GM10266 (cell line): ENCODE data around the gene WFDC12.
"Not testable (repeated sequence)": the region's sequence is repeated elsewhere in the genome, so short reads cannot be mapped to it uniquely, and the experiment has no call there.

Source experiments
- DNase-seq: peaks from one replicate; pipeline ENCODE4 v3.0.0; 2012; ENCODE audit errors: extremely low spot score
- CTCF ChIP-seq: IDR thresholded peaks from 2 replicates; pipeline ENCODE4 v1.5.1; 2012; ENCODE audit warnings: mild to moderate bottlenecking, low read depth; ENCODE audit not compliant: control insufficient read depth, insufficient read depth; ENCODE audit errors: missing control alignments

WFDC12 gene, protein sequence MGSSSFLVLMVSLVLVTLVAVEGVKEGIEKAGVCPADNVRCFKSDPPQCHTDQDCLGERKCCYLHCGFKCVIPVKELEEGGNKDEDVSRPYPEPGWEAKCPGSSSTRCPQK

GRCh38 chr20:45124365-45124764, at the start of gene WFDC12:
WFDC12 (minus strand) TSS chr20:45124465; CDS start chr20:45124447, 18 bp downstream.
- no peak for TF ChIP-seq CTCF
- no peak for DNase-seq

GRCh38 chr20:45173522-45173921, 49.3 kb upstream of the WFDC12 start:
- TF ChIP-seq CTCF = no peak

DNA sequence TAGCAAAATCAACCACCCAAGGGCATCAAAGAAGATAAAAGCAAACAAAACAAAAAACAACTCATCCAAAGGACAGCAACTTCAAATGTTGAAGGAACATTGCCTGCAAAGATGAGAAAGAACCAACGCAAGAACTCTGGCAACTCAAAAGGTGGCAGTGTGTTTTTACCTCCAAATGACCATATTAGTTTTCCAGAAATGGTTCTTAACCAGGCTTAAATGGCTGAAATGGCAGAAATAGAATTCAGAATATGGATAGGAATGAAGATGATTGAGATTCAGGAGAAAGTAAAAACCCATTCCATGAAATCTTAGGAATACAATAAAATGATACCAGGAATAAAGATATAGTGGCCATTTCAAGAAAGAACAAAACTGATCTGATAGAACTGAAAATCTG, 40.6 kb upstream of the WFDC12 start:
- DNase-seq = no peak
- TF ChIP-seq CTCF = no peak

More at GRCh38 chr20:45173522-45173921, 49.3 kb upstream of the WFDC12 start:
- DNase-seq = no peak

DNA sequence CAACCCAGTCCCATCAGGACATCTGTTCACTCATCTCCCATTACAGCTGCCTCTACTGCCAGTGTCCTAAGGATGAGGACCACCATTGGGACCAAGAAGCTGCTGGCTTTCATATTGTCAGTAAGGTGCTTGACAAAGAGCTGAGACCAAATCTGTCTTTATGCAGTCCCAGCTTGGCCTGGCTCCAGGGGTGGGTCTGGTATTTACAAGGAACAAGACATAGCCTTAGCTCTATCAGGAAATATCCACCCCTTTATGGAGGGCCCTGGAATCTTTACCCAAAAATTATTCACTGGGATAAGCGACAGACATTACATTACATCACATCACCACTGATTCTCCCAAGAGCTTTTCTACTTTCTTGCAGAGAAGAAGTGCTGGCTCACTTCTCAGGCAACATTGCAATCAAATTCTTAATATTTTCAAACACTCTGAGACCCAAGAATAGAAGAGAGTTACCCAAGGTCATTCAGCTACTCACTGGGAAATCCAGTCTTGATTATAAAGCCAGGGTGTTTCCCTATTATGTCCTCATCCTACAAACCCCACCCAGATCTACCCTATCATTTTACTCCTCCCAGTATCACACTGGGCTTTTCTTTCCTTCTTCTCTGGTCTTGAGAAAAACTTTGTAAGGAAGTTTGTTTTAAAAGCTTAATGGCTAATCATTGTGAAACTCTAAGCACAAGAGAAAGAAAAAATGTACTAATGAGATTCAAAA, 39.0 kb upstream of the WFDC12 start:
- DNase-seq = no peak
- TF ChIP-seq CTCF = no peak

- TF ChIP-seq CTCF = no peak
- no peak for DNase-seq
Measured at GRCh38 chr20:45157962-45158361, 33.7 kb upstream of the WFDC12 start.

GRCh38 chr20:45156713-45157112, 32.4 kb upstream of the WFDC12 start:
- no peak for DNase-seq
- no peak for TF ChIP-seq CTCF

GRCh38 chr20:45154794-45155193, 30.5 kb upstream of the WFDC12 start:
- not testable (repeated sequence) for DNase-seq
